PC-3 (cell line): ENCODE data around the gene POLDIP2.

ENCODE experiments used
- EZH2 ChIP-seq: fragments of 300-600 bp; sonication (generic); IDR thresholded peaks from one replicate; pipeline ENCODE4 v1.6.1; 2017; ENCODE audit warnings: antibody characterized with exemption, mild to moderate bottlenecking, low read length; ENCODE audit not compliant: unreplicated experiment
- EZH2phosphoT487 ChIP-seq: fragments of 300-600 bp; sonication (generic); IDR thresholded peaks from 2 replicates; pipeline ENCODE4 v1.6.1; 2018; ENCODE audit warnings: mild to moderate bottlenecking, antibody characterized with exemption, low read length, borderline replicate concordance
- TF ChIP-seq, protein P1 (sequence below): fragments of 300-600 bp; sonication (generic); conservative IDR thresholded peaks from 2 replicates; pipeline ENCODE4 v1.5.1; 2017; ENCODE audit warnings: antibody characterized with exemption, low read depth, mild to moderate bottlenecking, low read length

DNA sequence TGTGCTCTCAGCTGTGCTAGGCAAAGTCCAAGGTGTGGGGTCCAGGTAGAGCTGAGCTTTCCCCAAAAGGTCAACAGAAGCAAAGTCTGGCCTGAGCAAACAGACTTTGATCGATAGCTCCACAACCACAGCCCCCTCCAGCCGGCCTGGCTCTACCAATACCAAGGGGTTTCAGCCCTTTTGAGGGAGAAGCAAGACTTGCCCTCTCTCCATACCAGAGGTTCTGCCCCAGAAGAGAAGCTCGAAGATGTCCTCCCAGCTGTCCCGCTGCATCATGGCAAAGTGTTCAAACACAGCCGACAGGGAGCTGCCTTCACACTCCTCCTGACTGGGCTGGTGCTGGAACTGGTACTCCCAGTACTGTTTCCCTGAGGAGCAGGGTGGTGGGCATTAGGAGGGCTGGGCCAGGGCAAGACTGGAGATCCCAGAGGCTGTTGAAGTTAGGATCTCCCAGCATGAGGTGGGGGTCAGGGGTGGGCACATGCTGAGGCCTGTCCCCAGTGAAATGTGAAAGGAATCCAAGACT, 11.0 kb upstream of the POLDIP2 start:
- TF ChIP-seq, protein P1, sequence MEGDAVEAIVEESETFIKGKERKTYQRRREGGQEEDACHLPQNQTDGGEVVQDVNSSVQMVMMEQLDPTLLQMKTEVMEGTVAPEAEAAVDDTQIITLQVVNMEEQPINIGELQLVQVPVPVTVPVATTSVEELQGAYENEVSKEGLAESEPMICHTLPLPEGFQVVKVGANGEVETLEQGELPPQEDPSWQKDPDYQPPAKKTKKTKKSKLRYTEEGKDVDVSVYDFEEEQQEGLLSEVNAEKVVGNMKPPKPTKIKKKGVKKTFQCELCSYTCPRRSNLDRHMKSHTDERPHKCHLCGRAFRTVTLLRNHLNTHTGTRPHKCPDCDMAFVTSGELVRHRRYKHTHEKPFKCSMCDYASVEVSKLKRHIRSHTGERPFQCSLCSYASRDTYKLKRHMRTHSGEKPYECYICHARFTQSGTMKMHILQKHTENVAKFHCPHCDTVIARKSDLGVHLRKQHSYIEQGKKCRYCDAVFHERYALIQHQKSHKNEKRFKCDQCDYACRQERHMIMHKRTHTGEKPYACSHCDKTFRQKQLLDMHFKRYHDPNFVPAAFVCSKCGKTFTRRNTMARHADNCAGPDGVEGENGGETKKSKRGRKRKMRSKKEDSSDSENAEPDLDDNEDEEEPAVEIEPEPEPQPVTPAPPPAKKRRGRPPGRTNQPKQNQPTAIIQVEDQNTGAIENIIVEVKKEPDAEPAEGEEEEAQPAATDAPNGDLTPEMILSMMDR = no peak
- no peak for TF ChIP-seq EZH2
- no peak for TF ChIP-seq EZH2phosphoT487
